ENCODE results near the gene HOXA13. TPM values are rescaled to one million over a fixed set of nuclear protein-coding genes. Genes with fewer than 3 reads are reported as not detected.
A peak's percentile ranks its signal among the peaks of the same experiment; 100 is the strongest.

The HOXA13 gene
- total and polyA plus RNA-seq, 2 experiments from 2014 or later = not detected

GRCh38 chr7:27221201-27221797 is 21.4 kb upstream of the HOXA13 start:
- TF ChIP-seq REST (IDR thresholded peaks at IDR 0.05; ENCODE audit: unreplicated experiment) (no peak), EZH2 (IDR thresholded peaks at IDR 0.05; ENCODE audit: low read depth, unreplicated experiment) (peak; percentile 43)
- DNase-seq (ENCODE audit: low spot score) = no peak
- no peaks in the 10 kb centered on the region for H3K9me3 Mint-ChIP-seq

GRCh38 chr7:27220440-27220955 is 20.6 kb upstream of the HOXA13 start:
- H3K27me3 Mint-ChIP-seq (ENCODE audit: insufficient read depth, low read depth, poor library complexity) = peaks cover 98% of the 10 kb centered on the region
- no peak overlapping the region for H3K27ac Mint-ChIP-seq
- peak; percentile 49 for ATAC-seq
- no peaks in the 10 kb centered on the region; the same call in 2 of the 3 replicates for H3K36me3 Mint-ChIP-seq (ENCODE audit: low read depth)
- peaks cover 53% of the 10 kb centered on the region for H3K4me1 ChIP-seq (ENCODE audit: insufficient read depth)
- H3K27me3 ChIP-seq (ENCODE audit: insufficient read depth) = peaks cover 100% of the 10 kb centered on the region
- peaks cover 18% of the 10 kb centered on the region; the same call in 1 of the 2 replicates for H3F3A ChIP-seq (replicated peaks; ENCODE audit: low read depth)
- H3K27ac ChIP-seq (ENCODE audit: low read depth) = no peak overlapping the region
- H3K9me3 Mint-ChIP-seq = no peaks in the 10 kb centered on the region
- H2AFZ ChIP-seq = no peak overlapping the region
- DNase-seq (ENCODE audit: low spot score) = no peak
- peak overlapping the region; percentile 67 for H3K4me2 ChIP-seq
- H3K4me1 Mint-ChIP-seq = peaks cover 24% of the 10 kb centered on the region
- peaks cover 19% of the 10 kb centered on the region for H4K20me1 ChIP-seq (replicated peaks; ENCODE audit: insufficient read depth)
- H3K9me2 ChIP-seq (ENCODE audit: insufficient read depth) = no peaks in the 10 kb centered on the region
- no peaks in the 10 kb centered on the region for H3K36me3 ChIP-seq (ENCODE audit: insufficient read depth)
- peak; percentile 91 for TF ChIP-seq EZH2phosphoT487 (IDR thresholded peaks at IDR 0.05; ENCODE audit: unreplicated experiment)
- no peak for TF ChIP-seq NANOG (IDR thresholded peaks at IDR 0.05; ENCODE audit: borderline replicate concordance)
- TF ChIP-seq EZH2 (IDR thresholded peaks at IDR 0.05; ENCODE audit: low read depth, unreplicated experiment) = peak; percentile 69
- no peaks in the 10 kb centered on the region for H3K79me2 ChIP-seq (replicated peaks; ENCODE audit: insufficient read depth)
- H3K4me3 ChIP-seq = peak overlapping the region; percentile 42
- 0 out of 3 replicates have a peak overlapping the region, but pooled peaks have one; percentile 28 for H3K4me3 Mint-ChIP-seq

More at GRCh38 chr7:27221201-27221797, 21.4 kb upstream of the HOXA13 start:
- H3F3A ChIP-seq (replicated peaks; ENCODE audit: low read depth) = peaks cover 15% of the 10 kb centered on the region; the same call in 1 of the 2 replicates
- H3K4me1 ChIP-seq (ENCODE audit: insufficient read depth) = peaks cover 47% of the 10 kb centered on the region
- H3K4me3 ChIP-seq = no peak overlapping the region
- no peaks in the 10 kb centered on the region for H3K36me3 ChIP-seq (ENCODE audit: insufficient read depth)
- Mint-ChIP-seq H3K27ac (no peak overlapping the region), H3K36me3 (ENCODE audit: low read depth) (no peaks in the 10 kb centered on the region; the same call in 2 of the 3 replicates), H3K27me3 (ENCODE audit: insufficient read depth, low read depth, poor library complexity) (peaks cover 98% of the 10 kb centered on the region), H3K4me1 (peaks cover 20% of the 10 kb centered on the region), H3K4me3 (no peak overlapping the region)
- no peaks in the 10 kb centered on the region for H3K9me2 ChIP-seq (ENCODE audit: insufficient read depth)
- H2AFZ ChIP-seq = no peak overlapping the region
- no peak overlapping the region for H3K4me2 ChIP-seq
- peaks cover 16% of the 10 kb centered on the region for H4K20me1 ChIP-seq (replicated peaks; ENCODE audit: insufficient read depth)
- no peak overlapping the region for H3K27ac ChIP-seq (ENCODE audit: low read depth)
- no peaks in the 10 kb centered on the region for H3K79me2 ChIP-seq (replicated peaks; ENCODE audit: insufficient read depth)
- ATAC-seq = no peak
- H3K27me3 ChIP-seq (ENCODE audit: insufficient read depth) = peaks cover 100% of the 10 kb centered on the region

- H3K9me2 ChIP-seq (ENCODE audit: insufficient read depth) = no peaks in the 10 kb centered on the region
Observed at GRCh38 chr7:27219821-27220220, 19.9 kb upstream of the HOXA13 start.

More at GRCh38 chr7:27219821-27220220, 19.9 kb upstream of the HOXA13 start:
- H3K36me3 Mint-ChIP-seq (ENCODE audit: low read depth) = no peaks in the 10 kb centered on the region; the same call in 2 of the 3 replicates
- H3K9me3 Mint-ChIP-seq = no peaks in the 10 kb centered on the region; the same call in 2 of the 3 replicates
- peaks cover 22% of the 10 kb centered on the region; the same call in 1 of the 2 replicates for H3F3A ChIP-seq (replicated peaks; ENCODE audit: low read depth)
- no peak overlapping the region for H3K27ac ChIP-seq (ENCODE audit: low read depth)
- peaks cover 26% of the 10 kb centered on the region for H3K4me1 Mint-ChIP-seq
- no peak overlapping the region for H2AFZ ChIP-seq
- H3K27ac Mint-ChIP-seq = no peak overlapping the region
- DNase-seq (ENCODE audit: low spot score) = no peak
- no peaks in the 10 kb centered on the region for H3K79me2 ChIP-seq (replicated peaks; ENCODE audit: insufficient read depth)
- TF ChIP-seq JUNB (IDR thresholded peaks at IDR 0.05; ENCODE audit: unreplicated experiment) (no peak), CTCF (conservative IDR thresholded peaks at IDR 0.05; ENCODE audit: low read depth in 2 of 2) (no peak), EZH2phosphoT487 (IDR thresholded peaks at IDR 0.05; ENCODE audit: unreplicated experiment) (no peak), POLR2AphosphoS5 (IDR thresholded peaks at IDR 0.05; ENCODE audit: low read depth) (no peak)
- peak; percentile 54 for ATAC-seq
- no peaks in the 10 kb centered on the region for H3K36me3 ChIP-seq (ENCODE audit: insufficient read depth)
- peak overlapping the region; percentile 67; the same call in 1 of the 2 replicates for H3K4me2 ChIP-seq
- H3K4me3 Mint-ChIP-seq = peak overlapping the region; percentile 14; the same call in 1 of the 3 replicates
- peaks cover 55% of the 10 kb centered on the region for H3K4me1 ChIP-seq (ENCODE audit: insufficient read depth)
- H3K27me3 ChIP-seq (ENCODE audit: insufficient read depth) = peaks cover 100% of the 10 kb centered on the region
- H3K4me3 ChIP-seq = peak overlapping the region; percentile 42; the same call in 1 of the 2 replicates
- H3K27me3 Mint-ChIP-seq (ENCODE audit: insufficient read depth, low read depth, poor library complexity) = peaks cover 98% of the 10 kb centered on the region
- peaks cover 26% of the 10 kb centered on the region for H4K20me1 ChIP-seq (replicated peaks; ENCODE audit: insufficient read depth)

All from GM23338 (cell line).